Rectal smooth muscle tissue (tissue), 1 donor: ENCODE data around the gene PEF1.
A peak's percentile ranks its signal among the peaks of the same experiment; 100 is the strongest.

ENCODE experiments used
- H3K27ac ChIP-seq: one replicate; pipeline ENCODE4 v1.7.0; 2013; ENCODE audit warnings: low read depth, low read length, inconsistent platforms
- H3K27me3 ChIP-seq: one replicate; pipeline ENCODE4 v1.7.0; 2013; ENCODE audit warnings: low read length; ENCODE audit not compliant: control insufficient read depth, insufficient read depth
- H3K36me3 ChIP-seq: one replicate; pipeline ENCODE4 v1.7.0; 2013; ENCODE audit warnings: low read length; ENCODE audit not compliant: control insufficient read depth, insufficient read depth
- H3K4me1 ChIP-seq: one replicate; pipeline ENCODE4 v1.7.0; 2013; ENCODE audit warnings: low read length; ENCODE audit not compliant: control insufficient read depth, insufficient read depth
- H3K4me3 ChIP-seq: one replicate; pipeline ENCODE4 v1.7.0; 2013; ENCODE audit warnings: low read length
- H3K9ac ChIP-seq: one replicate; pipeline ENCODE4 v1.7.0; 2013; ENCODE audit warnings: low read length

The PEF1 gene

GRCh38 chr1:31669786-31670592, 25.3 kb upstream of the PEF1 start:
- Histone ChIP-seq H3K4me1 (peaks cover 54% of the 10 kb centered on the region), H3K27me3 (no peaks in the 10 kb centered on the region), H3K27ac (peak overlapping the region; percentile 70), H3K36me3 (no peaks in the 10 kb centered on the region), H3K4me3 (peak overlapping the region; percentile 45), H3K9ac (peak overlapping the region; percentile 45)

- Histone ChIP-seq H3K27me3 (no peaks in the 10 kb centered on the region), H3K4me3 (peak overlapping the region; percentile 45), H3K9ac (no peak overlapping the region), H3K27ac (peak overlapping the region; percentile 70), H3K36me3 (no peaks in the 10 kb centered on the region), H3K4me1 (peaks cover 49% of the 10 kb centered on the region)
These were observed 24.7 kb upstream of the PEF1 start for GRCh38 chr1:31669433-31669785.

GRCh38 chr1:31668303-31668883, 23.7 kb upstream of the PEF1 start:
- Histone ChIP-seq H3K27me3 (no peaks in the 10 kb centered on the region), H3K27ac (no peak overlapping the region), H3K36me3 (no peaks in the 10 kb centered on the region), H3K4me1 (peaks cover 43% of the 10 kb centered on the region), H3K9ac (no peak overlapping the region), H3K4me3 (no peak overlapping the region)

GRCh38 chr1:31667065-31667785, 22.5 kb upstream of the PEF1 start:
- Histone ChIP-seq H3K27ac (no peak overlapping the region), H3K4me3 (no peak overlapping the region), H3K9ac (no peak overlapping the region)

GRCh38 chr1:31666263-31666963, 21.7 kb upstream of the PEF1 start:
- H3K36me3 ChIP-seq = no peaks in the 10 kb centered on the region
- H3K27ac ChIP-seq = peak overlapping the region; percentile 48
- no peaks in the 10 kb centered on the region for H3K27me3 ChIP-seq
- no peak overlapping the region for H3K4me3 ChIP-seq
- peaks cover 34% of the 10 kb centered on the region for H3K4me1 ChIP-seq
- H3K9ac ChIP-seq = no peak overlapping the region

More at GRCh38 chr1:31667065-31667785, 22.5 kb upstream of the PEF1 start:
- Histone ChIP-seq H3K4me1 (peaks cover 34% of the 10 kb centered on the region), H3K27me3 (no peaks in the 10 kb centered on the region), H3K36me3 (no peaks in the 10 kb centered on the region)

GRCh38 chr1:31665234-31665878, 20.7 kb upstream of the PEF1 start:
- Histone ChIP-seq H3K9ac (no peak overlapping the region), H3K4me1 (peaks cover 26% of the 10 kb centered on the region), H3K36me3 (no peaks in the 10 kb centered on the region), H3K4me3 (no peak overlapping the region), H3K27ac (no peak overlapping the region), H3K27me3 (no peaks in the 10 kb centered on the region)

- Histone ChIP-seq H3K4me3 (no peak overlapping the region), H3K9ac (no peak overlapping the region), H3K27me3 (no peaks in the 10 kb centered on the region), H3K36me3 (no peaks in the 10 kb centered on the region), H3K4me1 (peaks cover 19% of the 10 kb centered on the region), H3K27ac (no peak overlapping the region)
These were observed 19.9 kb upstream of the PEF1 start for GRCh38 chr1:31664528-31664927.

GRCh38 chr1:31663622-31664452, 19.2 kb upstream of the PEF1 start:
- Histone ChIP-seq H3K27ac (no peak overlapping the region), H3K9ac (no peak overlapping the region), H3K27me3 (no peaks in the 10 kb centered on the region), H3K4me1 (peaks cover 13% of the 10 kb centered on the region), H3K4me3 (no peak overlapping the region), H3K36me3 (peaks cover 3% of the 10 kb centered on the region)

GRCh38 chr1:31662463-31662862, 17.8 kb upstream of the PEF1 start:
- Histone ChIP-seq H3K27ac (no peak overlapping the region), H3K36me3 (peaks cover 3% of the 10 kb centered on the region), H3K27me3 (no peaks in the 10 kb centered on the region), H3K4me1 (peaks cover 13% of the 10 kb centered on the region), H3K9ac (no peak overlapping the region), H3K4me3 (no peak overlapping the region)

- Histone ChIP-seq H3K36me3 (peaks cover 3% of the 10 kb centered on the region), H3K4me3 (no peak overlapping the region), H3K27me3 (no peaks in the 10 kb centered on the region), H3K9ac (no peak overlapping the region), H3K4me1 (peaks cover 11% of the 10 kb centered on the region), H3K27ac (no peak overlapping the region)
These were observed 17.2 kb upstream of the PEF1 start for GRCh38 chr1:31661856-31662255.

- Histone ChIP-seq H3K27ac (no peak overlapping the region), H3K9ac (no peak overlapping the region), H3K4me3 (no peak overlapping the region), H3K4me1 (peaks cover 2% of the 10 kb centered on the region), H3K36me3 (peaks cover 3% of the 10 kb centered on the region), H3K27me3 (no peaks in the 10 kb centered on the region)
These were observed 16.3 kb upstream of the PEF1 start for GRCh38 chr1:31660871-31661455.
